Measurements from ENCODE around the gene DCUN1D3.

- TF ChIP-seq, protein P1, sequence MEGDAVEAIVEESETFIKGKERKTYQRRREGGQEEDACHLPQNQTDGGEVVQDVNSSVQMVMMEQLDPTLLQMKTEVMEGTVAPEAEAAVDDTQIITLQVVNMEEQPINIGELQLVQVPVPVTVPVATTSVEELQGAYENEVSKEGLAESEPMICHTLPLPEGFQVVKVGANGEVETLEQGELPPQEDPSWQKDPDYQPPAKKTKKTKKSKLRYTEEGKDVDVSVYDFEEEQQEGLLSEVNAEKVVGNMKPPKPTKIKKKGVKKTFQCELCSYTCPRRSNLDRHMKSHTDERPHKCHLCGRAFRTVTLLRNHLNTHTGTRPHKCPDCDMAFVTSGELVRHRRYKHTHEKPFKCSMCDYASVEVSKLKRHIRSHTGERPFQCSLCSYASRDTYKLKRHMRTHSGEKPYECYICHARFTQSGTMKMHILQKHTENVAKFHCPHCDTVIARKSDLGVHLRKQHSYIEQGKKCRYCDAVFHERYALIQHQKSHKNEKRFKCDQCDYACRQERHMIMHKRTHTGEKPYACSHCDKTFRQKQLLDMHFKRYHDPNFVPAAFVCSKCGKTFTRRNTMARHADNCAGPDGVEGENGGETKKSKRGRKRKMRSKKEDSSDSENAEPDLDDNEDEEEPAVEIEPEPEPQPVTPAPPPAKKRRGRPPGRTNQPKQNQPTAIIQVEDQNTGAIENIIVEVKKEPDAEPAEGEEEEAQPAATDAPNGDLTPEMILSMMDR (optimal IDR thresholded peaks at IDR 0.05 in 1 of 3, IDR thresholded peaks at IDR 0.05 in 1 of 3, conservative IDR thresholded peaks at IDR 0.05 in 1 of 3; ENCODE audit: extremely low read depth in 1 of 3, insufficient read depth in 2 of 3, low read length in 3 of 3): no peak
- TF ChIP-seq EZH2 (IDR thresholded peaks at IDR 0.05; ENCODE audit: low read length): no peak
Observed at GRCh38 chr16:20830372-20830771, 69.8 kb downstream of the DCUN1D3 start.

Data from keratinocyte (primary cell).